NCI-H187 (cell line): ENCODE measurements around the gene GPX7.
"Not testable (repeated sequence)": the region's sequence is repeated elsewhere in the genome, so short reads cannot be mapped to it uniquely, and the experiment has no call there.

Experiments
- DNase-seq, 2 experiments: peaks; one replicate each; lab custom pipeline; 2025; lab: John Stamatoyannopoulos, UW

GPX7 gene

DNA sequence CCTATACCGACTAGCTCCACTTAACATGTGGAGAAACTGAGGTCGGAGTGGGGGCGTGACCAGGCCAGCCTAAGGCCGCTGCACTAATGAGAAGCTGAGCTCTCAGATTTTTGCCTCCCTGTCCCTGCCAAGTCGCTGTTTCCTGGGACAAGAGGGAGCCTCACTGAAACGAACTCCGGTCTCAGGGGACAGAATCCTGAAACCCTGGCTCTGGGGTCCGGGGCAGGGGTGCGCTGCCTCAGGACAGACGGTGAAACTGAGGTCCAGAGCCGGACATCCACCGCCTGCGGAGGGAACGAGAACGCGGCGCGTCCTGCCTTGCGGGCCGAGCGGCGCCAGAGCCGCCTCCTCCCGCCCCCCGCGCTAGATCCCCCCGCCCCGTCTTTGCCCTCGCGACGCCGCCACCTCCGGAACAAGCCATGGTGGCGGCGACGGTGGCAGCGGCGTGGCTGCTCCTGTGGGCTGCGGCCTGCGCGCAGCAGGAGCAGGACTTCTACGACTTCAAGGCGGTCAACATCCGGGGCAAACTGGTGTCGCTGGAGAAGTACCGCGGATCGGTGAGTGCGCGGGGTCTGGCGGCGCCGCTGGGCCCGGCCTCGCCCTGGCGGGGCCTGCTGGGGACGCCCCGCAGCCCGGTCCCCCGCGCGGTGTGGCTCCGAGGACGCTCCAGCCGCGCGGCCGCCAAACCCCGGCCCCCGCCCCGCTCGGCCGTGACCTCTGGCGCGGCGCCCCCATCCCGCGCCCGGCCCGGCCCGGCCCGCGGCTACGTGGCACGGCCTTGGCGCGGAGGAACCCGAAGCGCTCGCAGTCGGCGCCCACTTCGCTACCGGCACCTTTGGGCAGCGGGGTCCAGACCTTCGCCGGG, at the start of gene GPX7:
Gene GPX7, plus strand, starts transcription at position 381 of the 865 bp plus-strand sequence. Its CDS starts 39 bp downstream, at position 420.
- DNase-seq, result no peak

DNA sequence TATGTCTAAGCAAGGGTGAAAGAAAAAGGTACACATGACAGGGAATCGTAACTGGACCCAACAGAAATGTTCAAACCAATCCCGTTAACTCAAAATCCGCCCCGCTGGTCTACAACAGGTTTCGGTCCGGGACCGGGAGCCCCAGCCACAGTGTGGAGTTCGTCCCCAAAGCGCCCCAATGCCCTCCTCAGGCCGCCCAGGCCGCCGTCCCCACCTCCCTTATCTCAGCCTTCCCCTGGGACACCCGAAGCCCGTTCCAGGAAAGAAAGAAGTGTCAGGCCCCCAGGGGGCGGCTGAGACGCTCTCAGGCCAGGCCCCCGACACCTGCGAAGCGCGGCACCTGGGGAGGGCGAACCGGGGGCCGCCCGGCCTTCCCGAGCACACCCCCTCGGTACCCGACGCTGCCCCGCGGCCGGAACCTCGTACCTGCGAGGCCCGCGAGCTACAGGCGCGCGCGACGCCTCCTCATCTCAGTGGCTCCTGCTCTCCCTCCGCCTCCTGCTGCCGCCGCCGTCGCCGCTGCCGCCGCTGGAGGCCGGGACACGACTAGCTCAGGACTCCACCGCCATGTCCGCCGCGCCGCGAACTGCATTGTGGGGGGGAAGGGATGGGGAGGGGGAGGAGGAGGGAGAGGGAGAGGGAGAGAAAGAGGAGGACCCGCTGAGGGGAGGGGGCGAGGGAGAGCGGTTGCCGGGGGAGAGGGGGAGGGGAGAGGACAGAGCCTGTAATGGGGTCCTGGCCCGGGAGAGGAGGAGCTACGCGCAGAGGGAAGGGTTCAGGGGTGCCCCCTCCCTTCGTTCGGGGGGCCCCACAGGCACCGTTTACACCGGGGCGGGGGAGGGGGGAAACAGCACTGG, 49.4 kb upstream of the GPX7 start, which contains the start of gene TUT4:
Gene TUT4, minus strand, starts transcription at position 588 of the 857 bp plus-strand sequence. CDS start 26,812 bp downstream, outside the sequence.
- DNase-seq, result peak; percentile 49 to 81

DNA sequence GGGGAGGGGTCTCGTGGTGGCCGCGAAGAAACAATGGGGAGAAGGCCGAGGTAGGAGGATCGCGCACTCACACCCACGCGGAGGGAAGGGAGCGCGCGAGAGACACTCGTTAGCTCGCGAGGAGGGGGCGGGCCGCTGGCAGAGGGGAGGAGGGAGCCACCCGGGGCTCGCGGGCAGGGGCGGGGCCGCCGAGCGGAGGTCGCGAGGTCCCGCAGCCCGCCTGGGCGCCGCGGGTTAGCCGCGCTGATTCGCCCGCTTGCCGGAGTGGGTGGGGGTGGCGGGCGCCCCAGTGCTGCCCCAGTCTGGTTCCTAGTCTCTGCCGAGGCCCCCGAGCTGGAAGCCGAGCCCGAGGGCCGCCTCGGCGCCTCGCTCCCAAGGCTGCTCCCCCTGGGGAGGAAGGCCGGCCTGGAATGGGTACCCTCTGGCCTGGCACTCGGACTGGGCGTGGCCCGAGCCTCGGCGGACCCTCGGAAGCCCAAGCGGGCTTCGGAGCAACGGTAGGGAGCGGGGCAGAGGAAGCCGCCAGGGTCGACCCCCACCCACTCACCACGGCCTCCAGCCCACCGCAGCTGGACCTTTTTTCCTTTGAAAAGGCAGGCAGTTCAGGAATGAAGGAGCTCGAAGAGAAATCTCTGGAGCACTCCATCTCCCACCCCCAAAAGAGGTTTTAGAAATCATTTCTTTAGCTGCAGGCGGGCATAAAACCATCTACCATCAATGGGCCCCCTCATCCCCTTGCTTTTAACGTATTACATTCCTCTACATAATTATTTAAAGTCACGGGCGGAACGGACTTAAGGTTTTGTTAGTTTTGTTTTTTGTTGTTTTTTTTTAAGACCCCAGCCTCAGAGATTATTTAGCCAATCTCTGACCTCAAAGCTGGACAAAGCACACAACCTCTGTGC, 48.6 kb upstream of the GPX7 start:
- DNase-seq, result peak; percentile 49 to 61

DNA sequence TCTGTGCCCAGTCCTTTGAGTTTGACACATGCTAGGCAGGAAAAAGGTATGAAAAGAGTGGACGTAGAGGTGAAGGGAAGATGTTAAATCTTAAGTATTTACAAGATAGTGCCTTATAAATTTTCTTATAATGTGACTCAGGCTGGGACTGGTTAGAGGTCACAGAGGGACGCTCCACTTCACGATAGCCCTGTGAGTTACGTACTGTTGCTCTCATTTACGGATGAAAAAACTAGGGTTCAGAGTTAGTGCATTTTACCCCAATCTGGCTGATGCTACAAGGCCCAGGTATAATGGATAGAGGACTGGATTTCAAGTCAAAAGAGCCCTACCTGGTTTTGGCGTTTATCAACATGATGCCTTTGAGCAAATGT, 47.9 kb upstream of the GPX7 start:
- no peak for DNase-seq

DNA sequence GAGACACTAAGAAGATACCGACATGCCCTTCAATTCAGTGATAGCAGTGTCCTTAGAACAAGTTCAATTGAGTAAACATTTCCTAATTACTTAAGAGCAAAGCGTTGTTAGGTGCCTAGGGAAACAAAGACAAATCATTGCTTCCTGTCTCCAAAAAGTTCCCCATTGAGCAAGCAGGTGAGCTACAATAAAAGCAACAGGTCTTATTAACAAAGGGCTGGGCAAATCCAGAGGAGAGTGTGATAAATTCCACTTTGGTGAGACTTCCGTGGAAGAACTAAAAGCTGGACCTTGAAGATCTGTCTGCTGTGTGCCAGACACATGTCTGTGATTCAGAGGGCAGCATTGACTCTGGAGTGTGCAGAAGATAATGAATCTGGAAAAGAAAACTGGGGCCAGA, 47.4 kb upstream of the GPX7 start:
- peak; percentile 23 to 55 for DNase-seq

DNA sequence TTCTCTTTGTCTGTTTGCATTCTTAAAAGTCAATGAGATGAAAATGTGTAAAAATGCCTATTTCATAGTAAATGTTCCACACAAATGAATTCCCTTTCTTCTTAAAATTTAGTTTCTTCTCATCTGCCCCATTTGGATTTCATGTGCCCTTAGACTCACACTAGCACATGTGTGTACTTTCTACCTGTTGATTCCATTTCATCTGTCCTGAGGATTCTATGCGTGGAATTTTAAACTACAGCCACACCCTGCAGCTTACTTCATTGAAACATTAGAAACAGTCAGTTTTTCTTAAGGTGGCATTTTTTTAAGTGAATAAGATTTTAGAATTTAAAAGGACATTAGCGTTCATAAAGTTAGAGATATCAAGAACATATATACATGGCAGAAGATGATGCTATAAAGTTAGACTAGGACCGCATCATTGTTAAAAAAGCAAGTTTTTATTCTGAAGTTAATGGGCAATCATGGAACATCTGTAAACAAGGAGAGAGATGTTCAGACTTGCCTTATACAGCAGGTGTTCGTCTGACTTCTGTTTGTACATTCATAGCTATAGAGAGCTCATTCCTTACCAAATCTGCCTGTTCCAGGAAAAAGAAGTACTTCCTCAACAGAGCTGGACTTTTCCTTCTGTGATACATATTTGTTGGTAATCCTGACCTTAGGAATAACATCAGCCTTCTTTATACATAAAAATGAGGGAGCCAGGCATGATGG, 45.4 kb upstream of the GPX7 start:
- DNase-seq, result no peak

GRCh38 chr1:52558941-52559340, 43.2 kb upstream of the GPX7 start:
- DNase-seq, result peak in 1 of 2 experiments; percentile 10

- no peak for DNase-seq
Observed at GRCh38 chr1:52559875-52560274, 42.3 kb upstream of the GPX7 start.

GRCh38 chr1:52562766-52563165, 39.4 kb upstream of the GPX7 start:
- DNase-seq, result no peak

- DNase-seq, result no peak
Observed at GRCh38 chr1:52567943-52568342, 34.2 kb upstream of the GPX7 start.

DNA sequence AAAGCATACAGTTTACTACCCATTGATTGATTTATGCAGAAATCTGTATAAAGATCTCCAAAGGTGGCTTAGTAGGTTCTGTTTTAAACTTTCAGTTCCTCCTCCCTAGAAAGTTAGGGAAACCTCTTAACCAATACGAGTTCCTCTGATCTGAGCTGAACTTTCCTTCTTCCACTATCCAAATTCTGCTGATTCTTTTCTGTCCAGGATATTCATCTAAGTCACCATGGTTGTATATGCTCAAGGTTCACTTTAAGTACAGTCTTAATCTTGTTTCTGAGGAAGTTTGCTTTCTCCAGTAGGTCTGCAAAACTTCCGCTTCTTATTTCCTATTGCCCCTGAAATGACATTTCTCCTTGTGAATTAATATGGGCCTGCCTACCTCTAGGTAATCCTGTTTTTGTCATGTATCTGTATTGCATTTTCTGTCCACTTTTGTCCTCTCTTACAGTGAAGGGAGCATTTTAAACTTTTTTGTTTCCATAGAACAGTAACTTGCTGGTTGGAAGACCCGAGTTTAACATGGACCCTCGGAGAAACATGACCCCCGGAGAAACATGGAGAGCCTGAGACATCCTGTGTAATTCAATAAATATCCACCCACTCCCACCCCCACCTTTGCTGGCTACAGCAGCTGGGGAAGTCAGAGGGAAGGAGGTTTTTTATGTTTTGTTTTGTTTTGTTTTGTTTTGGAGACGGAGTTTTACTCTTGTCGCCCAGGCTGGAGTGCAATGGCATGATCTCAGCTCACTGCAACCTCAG, 32.5 kb upstream of the GPX7 start:
- no peak for DNase-seq

- no peak for DNase-seq
Observed at GRCh38 chr1:52571783-52572182, 30.4 kb upstream of the GPX7 start.

GRCh38 chr1:52572387-52572786, 29.8 kb upstream of the GPX7 start:
- no peak for DNase-seq

DNA sequence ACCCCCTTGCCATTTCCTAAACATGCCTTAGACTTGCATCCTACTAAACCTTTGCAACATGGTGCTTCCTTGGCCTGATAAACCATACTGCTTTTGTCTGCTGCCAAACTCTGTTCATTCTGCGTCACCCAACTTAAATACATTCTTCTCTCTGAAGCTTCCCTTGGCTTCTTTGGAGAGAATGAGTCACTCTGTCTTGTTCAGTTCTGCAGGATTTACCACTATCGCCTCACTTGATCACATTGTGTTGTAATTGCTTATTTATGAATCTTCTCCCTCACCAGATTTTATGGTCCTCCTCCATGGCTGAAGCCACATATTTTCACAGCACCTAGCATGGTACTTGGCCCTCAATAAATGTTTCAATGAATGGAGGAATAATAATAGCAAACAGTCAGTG, 27.6 kb upstream of the GPX7 start:
- DNase-seq, result no peak

DNA sequence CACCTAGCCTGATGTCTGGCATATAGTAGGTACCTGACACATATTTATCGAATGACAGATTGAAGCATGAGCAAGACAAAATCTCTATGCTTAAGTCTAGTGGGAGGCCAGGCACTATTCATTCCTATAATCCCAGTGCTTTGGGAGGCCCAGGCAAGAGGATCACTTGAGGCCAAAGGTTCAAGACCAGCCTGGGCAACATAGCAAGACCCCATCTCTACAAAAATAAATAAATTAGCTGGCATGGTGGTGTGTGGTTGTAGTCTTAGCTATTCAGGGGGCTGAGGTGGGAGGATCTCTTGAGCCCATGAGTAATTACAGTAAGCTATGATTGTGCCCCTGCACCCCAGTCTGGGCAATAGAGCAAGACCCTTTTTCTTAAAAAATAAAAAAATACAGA, 26.1 kb upstream of the GPX7 start:
- DNase-seq, result no peak

DNA sequence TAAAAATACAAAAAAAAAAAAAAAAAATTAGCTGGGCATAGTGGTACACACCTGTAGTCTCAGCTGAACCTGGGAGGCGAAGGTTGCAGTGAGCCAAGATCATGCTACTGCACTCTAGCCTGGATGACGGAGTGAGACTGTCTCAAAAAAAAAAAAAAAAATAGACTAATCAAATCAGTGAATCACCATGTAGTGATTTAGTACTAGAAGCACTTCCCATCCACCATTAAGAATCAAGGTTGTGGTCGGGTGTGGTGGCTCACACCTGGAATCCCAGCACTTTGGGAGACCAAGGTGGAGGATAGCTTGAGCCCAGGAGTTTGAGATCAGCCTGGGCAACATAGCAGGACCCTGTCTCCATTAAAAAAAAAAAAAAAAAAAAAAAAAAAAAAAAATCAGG, 24.1 kb upstream of the GPX7 start:
- DNase-seq, result not testable (repeated sequence)

- DNase-seq, result no peak
Observed at GRCh38 chr1:52579415-52579814, 22.8 kb upstream of the GPX7 start.

DNA sequence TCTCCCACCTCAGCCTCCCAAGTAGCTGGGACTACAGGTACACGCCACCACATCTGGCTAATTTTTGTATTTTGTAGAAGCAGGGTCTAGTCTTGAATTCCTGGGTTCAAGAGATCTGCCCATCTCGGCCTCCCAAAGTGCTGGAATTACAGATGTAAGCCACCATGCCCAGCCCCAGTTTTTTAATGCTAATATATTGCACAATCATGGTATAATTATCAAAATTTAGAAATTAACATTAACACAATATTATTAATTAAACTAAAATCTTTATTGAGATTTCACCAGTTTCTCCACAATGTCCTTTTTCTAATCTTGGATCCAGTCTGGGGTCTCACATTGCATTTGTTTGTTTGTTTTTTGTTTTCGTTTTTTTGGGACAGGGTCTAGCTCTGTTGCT, 21.9 kb upstream of the GPX7 start:
- no peak for DNase-seq

DNA sequence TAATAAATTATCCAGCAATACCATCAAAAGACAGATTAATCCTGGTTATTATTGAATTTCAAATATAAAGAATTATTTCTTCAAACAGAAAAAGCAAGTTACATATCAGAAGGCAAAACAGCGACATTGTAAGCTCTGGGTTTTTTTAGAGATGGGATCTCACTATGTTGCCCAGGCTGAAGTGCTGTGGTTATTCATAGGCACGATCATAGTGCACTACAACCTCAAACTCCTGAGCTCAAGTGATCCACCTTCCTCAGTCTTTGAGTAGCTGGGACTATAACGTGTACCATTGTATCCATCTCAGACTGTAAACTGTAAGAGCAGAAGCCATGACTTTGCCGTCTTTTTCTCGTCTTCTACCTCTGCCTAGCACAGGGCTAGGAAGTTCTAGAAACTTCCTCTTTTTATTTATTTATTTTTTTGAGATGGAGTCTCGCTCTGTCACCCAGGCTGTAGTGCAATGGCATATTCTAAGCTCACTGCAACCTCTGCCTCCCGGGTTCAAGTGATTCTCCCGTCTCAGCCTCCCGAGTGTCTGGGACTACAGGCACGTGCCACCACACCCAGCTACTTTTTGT, 20.0 kb upstream of the GPX7 start:
- no peak for DNase-seq

DNA sequence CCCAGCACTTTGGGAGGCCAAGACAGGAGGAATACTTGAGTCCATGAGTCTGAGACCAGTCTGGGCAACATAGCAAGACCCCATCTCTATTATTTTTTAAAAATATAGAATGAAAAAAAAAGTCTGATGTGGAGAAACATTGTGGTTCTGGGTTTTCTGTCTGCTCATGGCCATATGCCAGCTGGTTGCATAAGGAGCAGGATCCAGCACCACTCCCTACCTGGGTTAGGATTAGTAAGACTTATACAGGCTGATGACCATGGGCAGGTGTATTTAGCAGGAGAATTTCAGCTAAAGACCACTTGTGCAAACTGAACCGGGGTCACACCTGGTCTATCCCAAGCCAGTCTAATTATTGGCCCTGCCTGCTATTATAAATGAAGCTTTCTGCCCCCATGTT, 16.7 kb upstream of the GPX7 start:
- no peak for DNase-seq
